Peyer's patch (tissue), 4 donors: ENCODE results near the gene LCP1.

Experiments used
- POLR2A ChIP-seq, 2 donors: fragments of 450-650 bp; IDR thresholded peaks; one replicate each; pipeline ENCODE4 v1.5.1; 2017; ENCODE audit warnings: antibody characterized with exemption in 2 of 2, mild to moderate bottlenecking in 2 of 2, moderate library complexity in 2 of 2
- TF ChIP-seq, protein P1 (sequence below), 6 experiments: fragments of 450-650 bp in 4 of 6; fragments of 200-600 bp in 2 of 6; sonication (generic) in 1 of 6; IDR thresholded peaks; one replicate each; pipeline ENCODE4 v1.5.1; 2017 to 2019; ENCODE audit warnings: antibody characterized with exemption in 6 of 6, mild to moderate bottlenecking in 3 of 6, moderate library complexity in 1 of 6

DNA sequence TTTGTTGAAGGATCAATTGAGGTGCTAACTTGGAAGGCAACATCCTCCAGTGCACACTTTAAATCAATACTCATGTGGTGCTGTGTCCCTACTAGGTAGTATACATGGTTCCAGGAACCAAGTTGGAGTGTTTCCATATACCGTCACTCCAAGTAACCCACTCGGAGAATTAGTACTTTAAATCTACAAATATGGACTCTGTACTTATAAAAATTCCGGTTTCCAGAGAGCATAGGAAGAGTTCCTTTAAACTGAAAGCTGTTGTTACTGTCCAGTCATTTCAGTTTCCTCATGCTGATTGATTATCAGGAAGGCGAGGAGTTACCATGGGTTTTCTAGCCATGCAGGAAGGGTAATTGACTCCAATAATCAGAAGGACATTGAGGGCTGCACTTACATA lies 84.3 kb downstream of the LCP1 start:
- TF ChIP-seq, protein P1, sequence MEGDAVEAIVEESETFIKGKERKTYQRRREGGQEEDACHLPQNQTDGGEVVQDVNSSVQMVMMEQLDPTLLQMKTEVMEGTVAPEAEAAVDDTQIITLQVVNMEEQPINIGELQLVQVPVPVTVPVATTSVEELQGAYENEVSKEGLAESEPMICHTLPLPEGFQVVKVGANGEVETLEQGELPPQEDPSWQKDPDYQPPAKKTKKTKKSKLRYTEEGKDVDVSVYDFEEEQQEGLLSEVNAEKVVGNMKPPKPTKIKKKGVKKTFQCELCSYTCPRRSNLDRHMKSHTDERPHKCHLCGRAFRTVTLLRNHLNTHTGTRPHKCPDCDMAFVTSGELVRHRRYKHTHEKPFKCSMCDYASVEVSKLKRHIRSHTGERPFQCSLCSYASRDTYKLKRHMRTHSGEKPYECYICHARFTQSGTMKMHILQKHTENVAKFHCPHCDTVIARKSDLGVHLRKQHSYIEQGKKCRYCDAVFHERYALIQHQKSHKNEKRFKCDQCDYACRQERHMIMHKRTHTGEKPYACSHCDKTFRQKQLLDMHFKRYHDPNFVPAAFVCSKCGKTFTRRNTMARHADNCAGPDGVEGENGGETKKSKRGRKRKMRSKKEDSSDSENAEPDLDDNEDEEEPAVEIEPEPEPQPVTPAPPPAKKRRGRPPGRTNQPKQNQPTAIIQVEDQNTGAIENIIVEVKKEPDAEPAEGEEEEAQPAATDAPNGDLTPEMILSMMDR (IDR thresholded peaks at IDR 0.05), result no peak
- no peak for TF ChIP-seq POLR2A (IDR thresholded peaks at IDR 0.05)
